PC-3 (cell line): Measurements from ENCODE around the gene DPH6. TPM values are rescaled to one million over a fixed set of nuclear protein-coding genes. Genes with fewer than 3 reads are reported as not detected.

Experiments used
- ATAC-seq: fragments of 200-7000 bp; cut with Tn5 transposase; 2 replicates; pipeline ENCODE4 v1.9.1; 2020; ENCODE audit warnings: mild to moderate bottlenecking, moderate library complexity
- BruUV-seq: library from RNA; stranded (reverse); fragments of 400-500 nt; replicated peaks from 2 replicates; lab custom pipeline; 2021; lab: Mats Ljungman, UMichigan
- CTCF ChIA-PET: fragments of 300-600 bp; sonication (Branson Sonifier 250); formaldehyde crosslinking; loops from one replicate; lab custom pipeline; 2022; ENCODE audit warnings: antibody characterized with exemption; lab: Charles Lee
- POLR2A ChIA-PET: fragments of 300-600 bp; sonication (Branson Sonifier 250); formaldehyde crosslinking; loops from one replicate; lab custom pipeline; 2022; ENCODE audit warnings: antibody characterized with exemption; ENCODE audit not compliant: unreplicated experiment; lab: Charles Lee
- DNase-seq: peaks from one replicate; pipeline ENCODE4 v3.0.0-alpha.2; 2015
- H2AFZ ChIP-seq: fragments of 300-600 bp; sonication (generic); 2 replicates; pipeline ENCODE4 v1.6.0; 2016; ENCODE audit warnings: antibody characterized with exemption, low read length
- H3F3A ChIP-seq: fragments of 300-600 bp; sonication (generic); one replicate; pipeline ENCODE4 v1.6.0; 2017; ENCODE audit warnings: antibody characterized with exemption, low read length, control low read depth, mild to moderate bottlenecking; ENCODE audit not compliant: unreplicated experiment
- H3K27ac ChIP-seq: fragments of 300-600 bp; sonication (generic); 2 replicates; pipeline ENCODE4 v1.5.1; 2016; ENCODE audit warnings: mild to moderate bottlenecking, low read length
- H3K27me3 ChIP-seq: fragments of 300-600 bp; sonication (generic); 2 replicates; pipeline ENCODE4 v1.6.1; 2016; ENCODE audit warnings: low read length, mixed read lengths
- H3K36me3 ChIP-seq: fragments of 300-600 bp; sonication (generic); 2 replicates; pipeline ENCODE4 v1.6.1; 2016; ENCODE audit warnings: low read depth, mixed run types, low read length, mixed read lengths
- H3K4me1 ChIP-seq: fragments of 300-600 bp; sonication (generic); 2 replicates; pipeline ENCODE4 v1.5.1; 2016; ENCODE audit warnings: low read length; ENCODE audit not compliant: insufficient read depth
- H3K4me2 ChIP-seq: fragments of 300-600 bp; sonication (generic); 2 replicates; pipeline ENCODE4 v1.6.0; 2016; ENCODE audit warnings: low read length
- H3K4me3 ChIP-seq: fragments of 300-600 bp; sonication (generic); 2 replicates; pipeline ENCODE4 v1.5.1; 2016; ENCODE audit warnings: mild to moderate bottlenecking, low read length, mixed read lengths
- H3K79me2 ChIP-seq: fragments of 300-600 bp; sonication (generic); 2 replicates; pipeline ENCODE4 v1.6.1; 2017; ENCODE audit warnings: low read length, mixed read lengths
- H3K9ac ChIP-seq: fragments of 300-600 bp; sonication (generic); 2 replicates; pipeline ENCODE4 v1.6.0; 2016; ENCODE audit warnings: mild to moderate bottlenecking, low read length
- H3K9me2 ChIP-seq: fragments of 300-600 bp; sonication (generic); replicated peaks from 2 replicates; pipeline ENCODE4 v1.6.1; 2016; ENCODE audit warnings: mixed run types, low read length, mixed read lengths
- H3K9me3 ChIP-seq: fragments of 300-600 bp; sonication (generic); 2 replicates; pipeline ENCODE4 v1.6.1; 2016; ENCODE audit warnings: low read length, mixed read lengths
- H4K20me1 ChIP-seq: fragments of 300-600 bp; sonication (generic); 2 replicates; pipeline ENCODE4 v1.6.1; 2016; ENCODE audit warnings: low read length, mixed read lengths
- CTCF ChIP-seq: fragments of 300-600 bp; sonication (generic); conservative IDR thresholded peaks from 2 replicates; pipeline ENCODE4 v1.5.1; 2017; ENCODE audit warnings: antibody characterized with exemption, low read depth, mild to moderate bottlenecking, low read length
- EZH2 ChIP-seq: fragments of 300-600 bp; sonication (generic); IDR thresholded peaks from one replicate; pipeline ENCODE4 v1.6.1; 2017; ENCODE audit warnings: antibody characterized with exemption, mild to moderate bottlenecking, low read length; ENCODE audit not compliant: unreplicated experiment
- EZH2phosphoT487 ChIP-seq: fragments of 300-600 bp; sonication (generic); IDR thresholded peaks from 2 replicates; pipeline ENCODE4 v1.6.1; 2018; ENCODE audit warnings: mild to moderate bottlenecking, antibody characterized with exemption, low read length, borderline replicate concordance
- intact Hi-C: fragments of 100-400 bp; cut with micrococcal nuclease; formaldehyde crosslinking; loops from 2 replicates; pipeline ENCODE4 v1.9.0; 2023
- total RNA-seq: library from RNA; depleted of rRNA; stranded (reverse); fragments of >200 nt; gene quantifications from 2 replicates; pipeline ENCODE4 v1.2.3, GENCODE V29; 2014

Gene DPH6
- total RNA-seq, 1 experiment from 2014 or later: 6.9 TPM

- no peak overlapping the region for H3K4me3 ChIP-seq
- ChIA-PET POLR2A (no interaction called here), CTCF (no interaction called here)
- H3F3A ChIP-seq: no peaks in the 10 kb centered on the region
- no peak overlapping the region for H3K4me2 ChIP-seq
- no TSS peak for BruUV-seq
- peak; percentile 20 for DNase-seq
- H3K9me2 ChIP-seq: no peaks in the 10 kb centered on the region
- no peak overlapping the region for H3K27ac ChIP-seq
- H3K36me3 ChIP-seq: 0 out of 2 replicates have a peak, but pooled peaks cover 3% of the 10 kb centered on the region
- H3K4me1 ChIP-seq: peaks cover 11% of the 10 kb centered on the region
- 0 out of 2 replicates have a peak, but pooled peaks cover 9% of the 10 kb centered on the region for H3K79me2 ChIP-seq
- no peaks in the 10 kb centered on the region for H3K9me3 ChIP-seq
- H4K20me1 ChIP-seq: no peaks in the 10 kb centered on the region
- no peak for TF ChIP-seq EZH2
- no peaks in the 10 kb centered on the region for H3K27me3 ChIP-seq
- no peak overlapping the region for H3K9ac ChIP-seq
- intact Hi-C loops: loop anchor here (10.0 kb wide), 1 partner anchor 556 kb away; the partner anchor contains the start of gene ZNF770
- no peak overlapping the region for H2AFZ ChIP-seq
- no peak for ATAC-seq
Observed at GRCh38 chr15:35540885-35541284, 5.1 kb downstream of the DPH6 start.

- Histone ChIP-seq H3F3A (no peaks in the 10 kb centered on the region), H3K36me3 (0 out of 2 replicates have a peak, but pooled peaks cover 3% of the 10 kb centered on the region), H3K27me3 (no peaks in the 10 kb centered on the region), H3K79me2 (0 out of 2 replicates have a peak, but pooled peaks cover 4% of the 10 kb centered on the region), H3K9ac (no peak overlapping the region), H4K20me1 (no peaks in the 10 kb centered on the region), H3K4me3 (no peak overlapping the region), H3K4me2 (no peak overlapping the region), H3K9me2 (no peaks in the 10 kb centered on the region), H3K4me1 (peaks cover 5% of the 10 kb centered on the region), H3K27ac (no peak overlapping the region), H3K9me3 (no peaks in the 10 kb centered on the region), H2AFZ (no peak overlapping the region)
- no peak for ATAC-seq
- ChIA-PET POLR2A (no interaction called here), CTCF (no interaction called here)
- TF ChIP-seq EZH2: no peak
- no peak for TF ChIP-seq CTCF
- TF ChIP-seq EZH2phosphoT487: no peak
- intact Hi-C loops: loop anchor here (10.0 kb wide), 1 partner anchor 555 kb away; the partner anchor contains the start of gene ZNF770
- BruUV-seq: no TSS peak
- DNase-seq: no peak
Observed at GRCh38 chr15:35540021-35540420, 5.9 kb downstream of the DPH6 start.

GRCh38 chr15:35535365-35535916 lies 10.5 kb downstream of the DPH6 start:
- Histone ChIP-seq H3K27me3 (no peaks in the 10 kb centered on the region), H3K27ac (no peak overlapping the region), H3K9ac (no peak overlapping the region), H3K4me3 (no peak overlapping the region), H3K9me3 (no peaks in the 10 kb centered on the region), H3K4me2 (no peak overlapping the region), H4K20me1 (no peaks in the 10 kb centered on the region), H3K4me1 (peaks cover 5% of the 10 kb centered on the region; the same call in 1 of the 2 replicates), H2AFZ (no peak overlapping the region), H3K9me2 (no peaks in the 10 kb centered on the region), H3K36me3 (0 out of 2 replicates have a peak, but pooled peaks cover 3% of the 10 kb centered on the region), H3F3A (no peaks in the 10 kb centered on the region), H3K79me2 (no peaks in the 10 kb centered on the region)
- ATAC-seq: no peak
- BruUV-seq: no TSS peak
- DNase-seq: no peak
- TF ChIP-seq EZH2phosphoT487: no peak
- no peak for TF ChIP-seq CTCF
- TF ChIP-seq EZH2: no peak
- intact Hi-C loops: no loop called here
- ChIA-PET CTCF (no interaction called here), POLR2A (no interaction called here)
